ENCODE results near the gene RIC1. TPM values are rescaled to one million over a fixed set of nuclear protein-coding genes. Genes with fewer than 3 reads are reported as not detected.

RIC1 gene
- total RNA-seq, 1 experiment from 2014 or later = 11.4 TPM

- no peaks in the 10 kb centered on the region for H3K4me1 Mint-ChIP-seq (ENCODE audit: low read depth, unreplicated experiment)
- intact Hi-C loops (cut with micrococcal nuclease; ENCODE audit: unreplicated experiment) = no loop called here
- no peak overlapping the region for H3K27ac Mint-ChIP-seq (ENCODE audit: unreplicated experiment)
- H3K36me3 Mint-ChIP-seq (ENCODE audit: insufficient read depth, unreplicated experiment) = no peaks in the 10 kb centered on the region
- CTCF ChIA-PET = no interaction called here
- no peaks in the 10 kb centered on the region for H3K9me3 Mint-ChIP-seq (ENCODE audit: low read depth, unreplicated experiment)
- H3K4me3 Mint-ChIP-seq (ENCODE audit: low read depth, unreplicated experiment) = no peak overlapping the region
- TF ChIP-seq CTCF (IDR thresholded peaks at IDR 0.05; ENCODE audit: unreplicated experiment) = no peak
- H3K27me3 Mint-ChIP-seq (ENCODE audit: unreplicated experiment) = no peaks in the 10 kb centered on the region
- no TSS peak for BruUV-seq (replicated peaks)
- no peak for DNase-seq
Measured at GRCh38 chr9:5614985-5615384, 13.9 kb upstream of the RIC1 start.

- CTCF ChIA-PET = no interaction called here
Measured at GRCh38 chr9:5617749-5618148, 11.2 kb upstream of the RIC1 start.

DNA sequence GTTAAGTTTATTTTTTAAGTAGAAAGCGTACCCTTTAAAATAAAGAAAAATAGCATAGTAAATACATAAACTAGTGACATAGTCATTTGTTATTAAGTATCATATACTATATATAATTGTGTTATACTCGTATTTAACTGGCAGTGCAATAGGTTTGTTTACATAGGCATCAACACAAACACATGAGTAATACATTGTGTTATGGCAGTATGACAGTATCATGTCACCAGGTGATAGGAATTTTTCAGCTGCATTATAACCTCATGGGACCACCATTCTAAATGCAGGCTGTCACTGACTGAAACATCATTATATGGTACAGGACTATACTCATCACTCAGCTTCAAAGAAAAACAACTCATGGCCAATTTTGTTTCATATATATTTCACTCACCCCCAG, 8.4 kb upstream of the RIC1 start:
- CTCF ChIA-PET = no interaction called here
- no peaks in the 10 kb centered on the region for H3K9me3 Mint-ChIP-seq (ENCODE audit: low read depth, unreplicated experiment)
- H3K4me1 Mint-ChIP-seq (ENCODE audit: low read depth, unreplicated experiment) = no peaks in the 10 kb centered on the region
- H3K36me3 Mint-ChIP-seq (ENCODE audit: insufficient read depth, unreplicated experiment) = no peaks in the 10 kb centered on the region
- BruUV-seq (replicated peaks) = no TSS peak
- intact Hi-C loops (cut with micrococcal nuclease; ENCODE audit: unreplicated experiment) = no loop called here
- no peak for TF ChIP-seq CTCF (IDR thresholded peaks at IDR 0.05; ENCODE audit: unreplicated experiment)
- no peak overlapping the region for H3K27ac Mint-ChIP-seq (ENCODE audit: unreplicated experiment)
- no peak for DNase-seq
- H3K27me3 Mint-ChIP-seq (ENCODE audit: unreplicated experiment) = no peaks in the 10 kb centered on the region
- H3K4me3 Mint-ChIP-seq (ENCODE audit: low read depth, unreplicated experiment) = no peak overlapping the region

More at GRCh38 chr9:5617749-5618148, 11.2 kb upstream of the RIC1 start:
- intact Hi-C loops (cut with micrococcal nuclease; ENCODE audit: unreplicated experiment) = no loop called here
- no TSS peak for BruUV-seq (replicated peaks)
- TF ChIP-seq CTCF (IDR thresholded peaks at IDR 0.05; ENCODE audit: unreplicated experiment) = no peak
- Mint-ChIP-seq H3K4me1 (ENCODE audit: low read depth, unreplicated experiment) (no peaks in the 10 kb centered on the region), H3K36me3 (ENCODE audit: insufficient read depth, unreplicated experiment) (no peaks in the 10 kb centered on the region), H3K27me3 (ENCODE audit: unreplicated experiment) (no peaks in the 10 kb centered on the region), H3K27ac (ENCODE audit: unreplicated experiment) (no peak overlapping the region), H3K9me3 (ENCODE audit: low read depth, unreplicated experiment) (no peaks in the 10 kb centered on the region), H3K4me3 (ENCODE audit: low read depth, unreplicated experiment) (no peak overlapping the region)
- DNase-seq = no peak

DNA sequence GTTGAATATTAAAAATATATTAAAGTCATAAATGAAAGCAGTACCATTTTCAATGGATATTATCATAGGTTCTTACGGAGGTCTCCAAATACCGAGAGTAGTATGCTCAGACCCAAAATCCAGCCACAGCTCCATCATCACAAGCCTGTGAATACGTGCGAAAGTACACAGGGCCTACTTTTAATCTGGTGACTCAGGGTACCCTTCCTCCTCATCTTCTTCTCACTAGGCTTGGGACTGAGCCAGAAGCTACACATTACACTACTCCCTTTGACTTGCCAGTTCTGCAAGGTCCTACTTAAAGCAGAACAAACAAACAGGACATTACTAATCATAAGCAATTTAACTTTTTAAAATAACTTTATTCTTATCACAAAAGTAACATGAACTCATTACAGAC, 7.6 kb upstream of the RIC1 start:
- BruUV-seq (replicated peaks) = no TSS peak
- CTCF ChIA-PET = interaction anchor here (1.1 kb wide), 1 partner anchor 21 kb away, joined by 3 read pairs; no protein-coding TSS in a partner anchor
- intact Hi-C loops (cut with micrococcal nuclease; ENCODE audit: unreplicated experiment) = no loop called here
- Mint-ChIP-seq H3K9me3 (ENCODE audit: low read depth, unreplicated experiment) (no peaks in the 10 kb centered on the region), H3K4me3 (ENCODE audit: low read depth, unreplicated experiment) (no peak overlapping the region), H3K27me3 (ENCODE audit: unreplicated experiment) (no peaks in the 10 kb centered on the region), H3K36me3 (ENCODE audit: insufficient read depth, unreplicated experiment) (no peaks in the 10 kb centered on the region), H3K27ac (ENCODE audit: unreplicated experiment) (no peak overlapping the region), H3K4me1 (ENCODE audit: low read depth, unreplicated experiment) (no peaks in the 10 kb centered on the region)
- peak; percentile 12 for DNase-seq
- TF ChIP-seq CTCF (IDR thresholded peaks at IDR 0.05; ENCODE audit: unreplicated experiment) = no peak
